K562 (cell line): ENCODE results near the gene ICAM2. TPM values are rescaled to one million over a fixed set of nuclear protein-coding genes. Genes with fewer than 3 reads are reported as not detected.
A peak's percentile ranks its signal among the peaks of the same experiment; 100 is the strongest.

Experiments used
- ATAC-seq: fragments of 200-7000 bp; cut with Tn5 transposase; 3 replicates; pipeline ENCODE4 v1.9.1; 2020; ENCODE audit warnings: moderate library complexity
- BruUV-seq: library from RNA; stranded (reverse); fragments of 400-500 nt; replicated peaks from 2 replicates; lab custom pipeline; 2021; lab: Mats Ljungman, UMichigan
- CTCF ChIA-PET: fragments of 300-600 bp; formaldehyde crosslinking; extraction: SDS; loops from one replicate; lab custom pipeline; 2021; ENCODE audit warnings: low intra/inter-chr PET ratio; lab: Yijun Ruan, JAX
- POLR2A ChIA-PET: fragments of 300-600, 350-650 bp; sonication (Branson Sonifier 250); formaldehyde crosslinking; extraction: SDS; loops from one replicate; lab custom pipeline; 2021; ENCODE audit warnings: antibody characterized with exemption, inconsistent platforms; lab: Yijun Ruan, JAX
- DNase-seq, 4 experiments: peaks; one replicate each; pipeline versions ENCODE4 v3.0.0 to v3.0.0-alpha.2; 2011 to 2018; ENCODE audit warnings: low spot score in 3 of 4, mixed read lengths in 3 of 4; ENCODE audit errors: extremely low read depth in 1 of 4
- FAIRE-seq: peaks from 2 replicates; lab custom pipeline; 2011; peaks lifted over from hg19 to GRCh38; lab: Jason Lieb, UNC
- H2AFZ ChIP-seq: 2 replicates; pipeline ENCODE4 v1.6.0; 2011; ENCODE audit warnings: low read depth, low read length, control low read depth, inconsistent platforms
- H3K27ac ChIP-seq: fragments of 200-600 bp; 3 replicates; pipeline ENCODE4 v1.8.0; 2011; ENCODE audit warnings: low read depth, mild to moderate bottlenecking, control low read depth, inconsistent platforms, low read length, moderate library complexity, mixed read lengths; ENCODE audit errors: extremely low read depth
- H3K27me3 ChIP-seq, 2 experiments: fragments of 300-600 bp in 1 of 2; 2 replicates in 1 of 2; 3 replicates in 1 of 2; pipeline versions ENCODE4 v1.6.0 to v1.8.0; 2011; ENCODE audit warnings: inconsistent platforms in 2 of 2, low read length in 2 of 2, mild to moderate bottlenecking in 1 of 2, mixed read lengths in 1 of 2, moderate library complexity in 1 of 2; ENCODE audit not compliant: control insufficient read depth in 2 of 2, insufficient read depth in 2 of 2
- H3K36me3 ChIP-seq: fragments of 300-600 bp; 3 replicates; pipeline ENCODE4 v1.8.0; 2011; ENCODE audit warnings: mild to moderate bottlenecking, low read length, inconsistent platforms; ENCODE audit not compliant: control insufficient read depth, insufficient read depth
- H3K4me1 ChIP-seq, 2 experiments: fragments of 200-600 bp in 1 of 2; replicated peaks in 1 of 2; 2 replicates in 1 of 2; 3 replicates in 1 of 2; pipeline versions ENCODE4 v1.5.1 to v1.8.0; 2011; ENCODE audit warnings: inconsistent platforms in 2 of 2, low read length in 2 of 2, mild to moderate bottlenecking in 1 of 2, mixed read lengths in 1 of 2, moderate library complexity in 1 of 2; ENCODE audit not compliant: control insufficient read depth in 2 of 2, insufficient read depth in 2 of 2
- H3K4me2 ChIP-seq: 2 replicates; pipeline ENCODE4 v1.6.1; 2011; ENCODE audit warnings: low read length, control low read depth, inconsistent platforms, mixed read lengths; ENCODE audit not compliant: insufficient read depth
- H3K4me3 ChIP-seq: fragments of 200-600 bp; sonication (generic), shearing (Covaris generic); 2 replicates; pipeline ENCODE4 v1.5.1; 2016; ENCODE audit warnings: control low read depth, inconsistent platforms
- H3K79me2 ChIP-seq: fragments of 200-600 bp; 3 replicates; pipeline ENCODE4 v1.8.0; 2011; ENCODE audit warnings: low read length, inconsistent platforms; ENCODE audit not compliant: control insufficient read depth, insufficient read depth
- H3K9ac ChIP-seq, 2 experiments: 2 replicates each; pipeline versions ENCODE4 v1.6.0 to v1.6.1; 2011; ENCODE audit warnings: low read depth in 2 of 2, low read length in 2 of 2, control low read depth in 1 of 2, inconsistent platforms in 1 of 2, mild to moderate bottlenecking in 1 of 2, mixed read lengths in 1 of 2; ENCODE audit not compliant: insufficient read depth in 1 of 2
- H3K9me1 ChIP-seq: one replicate; pipeline ENCODE4 v1.6.0; 2011; ENCODE audit warnings: inconsistent platforms, mild to moderate bottlenecking, low read length, moderate library complexity; ENCODE audit not compliant: control insufficient read depth, insufficient read depth
- H3K9me3 ChIP-seq: replicated peaks from 2 replicates; pipeline ENCODE4 v1.5.1; 2011; ENCODE audit warnings: low read depth, low read length, inconsistent platforms; ENCODE audit not compliant: control insufficient read depth, insufficient read depth
- H4K20me1 ChIP-seq: replicated peaks from 2 replicates; pipeline ENCODE4 v1.6.1; 2011; ENCODE audit warnings: low read length, inconsistent platforms, mixed read lengths; ENCODE audit not compliant: control insufficient read depth, insufficient read depth
- CHD4 ChIP-seq: fragments of 200-600 bp; sonication (generic); IDR thresholded peaks from 3 replicates; pipeline ENCODE4 v1.6.1; 2012; ENCODE audit warnings: low read depth, mild to moderate bottlenecking, mixed read lengths, low read length, inconsistent platforms; ENCODE audit not compliant: insufficient read depth, insufficient replicate concordance, poor library complexity, severe bottlenecking
- CXXC5 ChIP-seq: fragments of 250-450 bp; sonication (Bioruptor Pico); IDR thresholded peaks from 2 replicates; pipeline ENCODE4 v1.8.0; 2022; ENCODE audit warnings: inconsistent platforms, mild to moderate bottlenecking, moderate library complexity
- FOXP1 ChIP-seq: sonication (generic); formaldehyde crosslinking; IDR thresholded peaks from 2 replicates; pipeline ENCODE4 v1.8.0; 2022; ENCODE audit warnings: mild to moderate bottlenecking, missing genetic modification reagents
- HDAC6 ChIP-seq: IDR thresholded peaks from 2 replicates; pipeline ENCODE4 v1.6.1; 2012; ENCODE audit warnings: low read depth, mild to moderate bottlenecking, control low read depth, inconsistent platforms, low read length, moderate library complexity
- NCOR1 ChIP-seq: fragments of 450-650 bp; IDR thresholded peaks from 2 replicates; pipeline ENCODE4 v1.6.1; 2016; ENCODE audit warnings: mild to moderate bottlenecking, moderate library complexity
- POLR2G ChIP-seq: fragments of 200-400 bp; formaldehyde crosslinking; IDR thresholded peaks from 2 replicates; pipeline ENCODE4 v1.6.1; 2017; ENCODE audit warnings: low read depth, mild to moderate bottlenecking, antibody characterized with exemption, low read length, moderate library complexity
- RBM22 ChIP-seq: fragments of 200-400 bp; formaldehyde crosslinking; IDR thresholded peaks from 2 replicates; pipeline ENCODE4 v1.6.1; 2018; ENCODE audit warnings: low read length, low read depth; ENCODE audit not compliant: poor library complexity, severe bottlenecking
- SRF ChIP-seq, 2 experiments: fragments of 250-450, 450-650 bp in 1 of 2; sonication (Bioruptor Pico) in 1 of 2; sonication (generic) in 1 of 2; formaldehyde crosslinking; IDR thresholded peaks; 2 replicates each; pipeline versions ENCODE4 v1.5.0 to v1.5.1; 2020 to 2022; ENCODE audit warnings: mild to moderate bottlenecking in 1 of 2, missing genetic modification reagents in 1 of 2
- STAG1 ChIP-seq: sonication (generic); formaldehyde crosslinking; IDR thresholded peaks from 2 replicates; pipeline ENCODE4 v1.5.0; 2020; ENCODE audit warnings: missing genetic modification reagents, borderline replicate concordance
- ZC3H4 ChIP-seq: sonication (generic); formaldehyde crosslinking; IDR thresholded peaks from 2 replicates; pipeline ENCODE4 v1.9.0; 2021; ENCODE audit warnings: missing genetic modification reagents, borderline replicate concordance
- ZNF184 ChIP-seq: sonication (generic); formaldehyde crosslinking; IDR thresholded peaks from 2 replicates; pipeline ENCODE4 v1.5.0; 2020; ENCODE audit warnings: missing genetic modification reagents
- WGBS: fragments of 100-300 bp; shearing (Covaris generic); methylation state at CpG from one replicate; pipeline ENCODE4 v1.1.6; 2016; ENCODE audit warnings: low coverage, mixed read lengths; ENCODE audit not compliant: insufficient coverage; ENCODE audit errors: missing lambda C conversion rate; 5-methylcytosine and 5-hydroxymethylcytosine counted together
- in situ Hi-C: fragments of 300-500 bp; cut with MboI; formaldehyde crosslinking; loops from 4 replicates; pipeline ENCODE4 v1.15.0; 2018; ENCODE audit warnings: inconsistent platforms, mixed read lengths
- intact Hi-C: fragments of 100-400 bp; cut with micrococcal nuclease; formaldehyde crosslinking; loops from 2 replicates; pipeline ENCODE4 v1.14.2; 2022
- polyA plus RNA-seq, 8 experiments: library from polyadenylated mRNA; depleted of rRNA in 4 of 8; stranded (reverse) in 5 of 8; unstranded in 3 of 8; fragments of >200 nt; fragmentation: Nextera tagmentation in 2 of 8; fragmentation: Illumina TruSeq in 1 of 8; extraction: Ambion mirVana in 2 of 8; extraction: Trizol in 1 of 8; gene quantifications; 2 replicates each; pipeline versions ENCODE4 v1.2.1 to v1.2.3, GENCODE V29; 2011 to 2014; ENCODE audit warnings: inconsistent platforms in 1 of 8, missing spikeins in 1 of 8
- total RNA-seq, 7 experiments: library from RNA; depleted of rRNA in 6 of 7; stranded (reverse); fragments of >200 nt in 6 of 7; fragmentation: Illumina TruSeq in 2 of 7; extraction: Trizol in 2 of 7; gene quantifications; 2 replicates each; pipeline versions ENCODE4 v1.2.1 to v1.2.3, GENCODE V29; 2011 to 2021; ENCODE audit warnings: low replicate concordance in 1 of 7

Gene ICAM2
- total and polyA plus RNA-seq, 9 of the 15 experiments (the other 6 are each of a cell fraction or from before 2014, with no cell fraction given), result 37.9 to 89.4 (median 60.6) TPM

DNA sequence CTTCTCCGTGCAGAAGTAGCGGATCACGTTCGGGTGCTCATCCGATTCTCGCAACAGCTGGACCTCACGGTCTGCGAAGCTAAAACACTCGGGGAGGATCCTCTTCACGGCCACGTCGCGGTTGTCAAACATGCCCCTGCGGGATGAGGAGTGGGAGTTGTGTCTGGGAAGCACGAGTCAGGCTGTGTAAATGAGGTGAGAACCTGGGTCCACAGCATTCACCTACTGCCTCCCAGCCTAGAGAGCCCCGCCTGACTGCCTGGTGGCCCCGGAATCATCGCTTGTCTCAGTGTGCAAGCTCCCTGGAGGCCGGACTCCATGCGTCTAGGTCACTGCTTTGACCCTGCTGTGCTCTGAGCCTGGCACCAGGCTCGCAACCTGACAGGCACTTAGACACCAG is 33.9 kb upstream of the ICAM2 start:
- BruUV-seq, result no TSS peak
- no peaks in the 10 kb centered on the region for H4K20me1 ChIP-seq

DNA sequence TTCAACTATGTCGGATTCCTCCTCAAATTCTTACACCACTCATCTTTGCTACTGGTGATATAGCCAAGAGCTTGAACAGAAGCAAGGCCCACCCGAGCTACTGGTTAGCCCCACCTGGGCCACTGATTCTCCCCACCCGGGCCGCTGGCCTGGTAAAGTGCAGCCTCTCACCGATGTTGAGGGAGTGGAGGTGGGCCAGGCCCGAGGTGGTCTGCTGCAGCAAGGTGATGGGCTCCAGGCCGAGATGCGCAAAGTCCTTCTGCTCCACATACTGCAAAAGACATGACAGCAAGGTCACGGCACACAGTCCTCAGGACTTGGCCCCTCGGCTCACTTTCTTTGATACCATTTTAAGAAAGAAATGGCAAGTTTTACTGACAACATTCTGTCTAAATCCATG is 32.7 kb upstream of the ICAM2 start:
- POLR2A ChIA-PET, result interaction anchor here (1.3 to 1.4 kb wide), 5 partner anchors 8 to 24 kb away, joined by 3 to 4 read pairs (median 3); no protein-coding TSS in a partner anchor
- BruUV-seq, result no TSS peak
- Histone ChIP-seq H3K9ac (no peak overlapping the region), H3K4me1 (no peaks in the 10 kb centered on the region; a peak in 1 of 5 replicates), H3K4me2 (no peak overlapping the region), H3K4me3 (no peak overlapping the region), H3K36me3 (peaks cover 49% of the 10 kb centered on the region; the same call in 2 of the 3 replicates), H3K79me2 (no peaks in the 10 kb centered on the region), H3K9me1 (no peaks in the 10 kb centered on the region), H4K20me1 (no peaks in the 10 kb centered on the region), H2AFZ (no peak overlapping the region), H3K27ac (no peak overlapping the region), H3K27me3 (no peaks in the 10 kb centered on the region), H3K9me3 (no peaks in the 10 kb centered on the region)
- in situ Hi-C loops (no loop called here), intact Hi-C loops (no loop called here)
- no peak for TF ChIP-seq FOXP1 (CRISPR knock-in tag)
- TF ChIP-seq ZC3H4, result no peak
- TF ChIP-seq CXXC5 (CRISPR knock-in tag), result no peak
- TF ChIP-seq HDAC6, result no peak
- TF ChIP-seq NCOR1, result no peak
- TF ChIP-seq STAG1 (CRISPR knock-in tag), result no peak
- TF ChIP-seq ZNF184 (CRISPR knock-in tag), result no peak
- TF ChIP-seq SRF (CRISPR knock-in tag; IDR thresholded peaks at IDR 0.05), result no peak
- ATAC-seq (no peak), FAIRE-seq (no peak), DNase-seq (no peak)
- CTCF ChIA-PET, result interaction anchor here (0.6 kb wide), 1 partner anchor 80 kb away, joined by 3 read pairs; no protein-coding TSS in a partner anchor
- WGBS, result 83% methylated on average over 10 of the region's 10 CpGs

More for the DNA sequence above, 33.9 kb upstream of the ICAM2 start:
- CTCF ChIA-PET, result no interaction called here
- intact Hi-C loops, result no loop called here
- Histone ChIP-seq H3K9me1 (no peaks in the 10 kb centered on the region), H3K36me3 (peaks cover 43% of the 10 kb centered on the region; the same call in 2 of the 3 replicates), H3K4me2 (no peak overlapping the region), H3K27me3 (no peaks in the 10 kb centered on the region), H3K79me2 (no peaks in the 10 kb centered on the region), H3K9ac (peak overlapping the region in 1 of 2 experiments; percentile 31; a peak in 1 of 4 replicates), H3K27ac (no peak overlapping the region), H3K4me1 (no peaks in the 10 kb centered on the region; a peak in 1 of 5 replicates), H2AFZ (no peak overlapping the region), H3K4me3 (no peak overlapping the region), H3K9me3 (no peaks in the 10 kb centered on the region)
- in situ Hi-C loops, result no loop called here
- no peak for TF ChIP-seq CHD4
- TF ChIP-seq RBM22, result peak; percentile 40
- peak; percentile 31; the same call in 1 of the 2 replicates for TF ChIP-seq POLR2G
- no peak for ATAC-seq
- POLR2A ChIA-PET, result interaction anchor here (0.6 to 1.4 kb wide), 5 partner anchors 10 to 1416 kb away, joined by 3 to 4 read pairs (median 3); no protein-coding TSS in a partner anchor
- FAIRE-seq, result no peak
- DNase-seq, result no peak
- WGBS, result 91% methylated on average over 20 of the region's 21 CpGs
